Mesothelial cell of epicardium (in vitro differentiated cells): ENCODE results near the gene KMT2D. TPM values are rescaled to one million over a fixed set of nuclear protein-coding genes. Genes with fewer than 3 reads are reported as not detected.

Source experiments
- DNase-seq, 2 experiments: peaks; one replicate each; pipeline ENCODE4 v3.0.0; 2021; ENCODE audit warnings: low spot score in 2 of 2; ENCODE audit not compliant: unreplicated experiment in 2 of 2
- H3K27ac Mint-ChIP-seq: 2 replicates; pipeline ENCODE4 v1.8.0; 2021; ENCODE audit warnings: mixed read lengths
- H3K27me3 Mint-ChIP-seq: 2 replicates; pipeline ENCODE4 v1.8.0; 2021; ENCODE audit warnings: low read depth, mixed read lengths
- H3K36me3 Mint-ChIP-seq: 2 replicates; pipeline ENCODE4 v1.8.0; 2021; ENCODE audit warnings: mixed read lengths
- H3K4me1 Mint-ChIP-seq: 2 replicates; pipeline ENCODE4 v1.8.0; 2021; ENCODE audit warnings: mixed read lengths
- H3K4me3 Mint-ChIP-seq: 2 replicates; pipeline ENCODE4 v1.8.0; 2021; ENCODE audit warnings: mild to moderate bottlenecking, moderate library complexity, mixed read lengths
- H3K9me3 Mint-ChIP-seq: 2 replicates; pipeline ENCODE4 v1.8.0; 2021; ENCODE audit warnings: mixed read lengths
- CTCF ChIP-seq: fragments of 200-600 bp; sonication (generic); IDR thresholded peaks from one replicate; pipeline ENCODE4 v1.5.0; 2021; ENCODE audit warnings: antibody characterized with exemption; ENCODE audit not compliant: unreplicated experiment
- total RNA-seq: library from RNA; stranded (reverse); gene quantifications from 3 replicates; pipeline ENCODE4 v1.2.1, GENCODE V29; 2021

Gene KMT2D
- total RNA-seq = 125 to 137 TPM (median 136 TPM) in 3 replicates

- peaks cover 47% of the 10 kb centered on the region for H3K4me1 Mint-ChIP-seq
- H3K9me3 Mint-ChIP-seq = no peaks in the 10 kb centered on the region
- H3K27ac Mint-ChIP-seq = peak within 1 kb of the TSS; percentile 98
- peak within 1 kb of the TSS; percentile 96 for H3K4me3 Mint-ChIP-seq
- no peak for TF ChIP-seq CTCF
- no peaks in the 10 kb centered on the region for H3K36me3 Mint-ChIP-seq
- H3K27me3 Mint-ChIP-seq = no peaks in the 10 kb centered on the region
- peak; percentile 90 to 91 for DNase-seq
Observed at GRCh38 chr12:49060237-49061156, at the start of gene KMT2D. Gene KMT2D (minus strand): TSS chr12:49060794. CDS start chr12:49055324, 5,470 bp downstream.

GRCh38 chr12:49109641-49110463, 49.3 kb upstream of the KMT2D start:
- no peak for DNase-seq
- Mint-ChIP-seq H3K36me3 (no peaks in the 10 kb centered on the region), H3K4me3 (peak overlapping the region; percentile 97), H3K27ac (peak overlapping the region; percentile 98), H3K4me1 (peaks cover 28% of the 10 kb centered on the region), H3K9me3 (no peaks in the 10 kb centered on the region), H3K27me3 (no peaks in the 10 kb centered on the region)
- no peak for TF ChIP-seq CTCF

GRCh38 chr12:49108958-49109404, 48.4 kb upstream of the KMT2D start:
- DNase-seq = no peak
- peak overlapping the region; percentile 97 for H3K27ac Mint-ChIP-seq
- H3K4me3 Mint-ChIP-seq = peak overlapping the region; percentile 97
- no peak for TF ChIP-seq CTCF
- no peaks in the 10 kb centered on the region for H3K9me3 Mint-ChIP-seq
- no peaks in the 10 kb centered on the region for H3K27me3 Mint-ChIP-seq
- peaks cover 28% of the 10 kb centered on the region for H3K4me1 Mint-ChIP-seq
- H3K36me3 Mint-ChIP-seq = peaks cover 4% of the 10 kb centered on the region

- no peak for DNase-seq
- H3K27me3 Mint-ChIP-seq = no peaks in the 10 kb centered on the region
- H3K27ac Mint-ChIP-seq = no peak overlapping the region
- H3K4me3 Mint-ChIP-seq = no peak overlapping the region
- peaks cover 24% of the 10 kb centered on the region for H3K4me1 Mint-ChIP-seq
- H3K36me3 Mint-ChIP-seq = peaks cover 19% of the 10 kb centered on the region
- no peaks in the 10 kb centered on the region for H3K9me3 Mint-ChIP-seq
- TF ChIP-seq CTCF = no peak
Observed at GRCh38 chr12:49105504-49106084, 45.0 kb upstream of the KMT2D start.

GRCh38 chr12:49104822-49105221, 44.2 kb upstream of the KMT2D start:
- peaks cover 26% of the 10 kb centered on the region for H3K36me3 Mint-ChIP-seq
- H3K9me3 Mint-ChIP-seq = no peaks in the 10 kb centered on the region
- no peak for TF ChIP-seq CTCF
- no peak overlapping the region for H3K27ac Mint-ChIP-seq
- no peak for DNase-seq
- H3K27me3 Mint-ChIP-seq = no peaks in the 10 kb centered on the region
- no peak overlapping the region for H3K4me3 Mint-ChIP-seq
- H3K4me1 Mint-ChIP-seq = peaks cover 22% of the 10 kb centered on the region
